ENCODE data around the gene NSG2.

GRCh38 chr5:174094857-174095606 is 49.5 kb downstream of the NSG2 start:
- TF ChIP-seq CTCF (IDR thresholded peaks at IDR 0.05; ENCODE audit: low read depth, low read length, missing input control) (no peak), JUND (IDR thresholded peaks at IDR 0.05) (no peak)
